BLaER1 (cell line): ENCODE data around the gene CRMP1.

Experiments used
- H3K27ac ChIP-seq: shearing (Covaris generic); formaldehyde crosslinking; 2 replicates; pipeline ENCODE4 v1.8.1; 2022
- H3K27me3 ChIP-seq: shearing (Covaris generic); formaldehyde crosslinking; 2 replicates; pipeline ENCODE4 v1.8.1; 2022
- H3K36me3 ChIP-seq: shearing (Covaris generic); formaldehyde crosslinking; 2 replicates; pipeline ENCODE4 v1.8.1; 2022
- H3K4me1 ChIP-seq: shearing (Covaris generic); formaldehyde crosslinking; 2 replicates; pipeline ENCODE4 v1.8.1; 2022
- H3K4me2 ChIP-seq: shearing (Covaris generic); formaldehyde crosslinking; 2 replicates; pipeline ENCODE4 v1.8.1; 2022
- H3K4me3 ChIP-seq: shearing (Covaris generic); formaldehyde crosslinking; 2 replicates; pipeline ENCODE4 v1.8.1; 2022
- H3K9ac ChIP-seq: shearing (Covaris generic); formaldehyde crosslinking; 2 replicates; pipeline ENCODE4 v1.8.1; 2022
- H3K9me3 ChIP-seq: shearing (Covaris generic); formaldehyde crosslinking; 2 replicates; pipeline ENCODE4 v1.8.1; 2022
- H4K20me1 ChIP-seq: shearing (Covaris generic); formaldehyde crosslinking; 2 replicates; pipeline ENCODE4 v1.8.1; 2022
- Cebpa-rat ChIP-seq: shearing (Covaris generic); IDR thresholded peaks from 2 replicates; pipeline ENCODE4 v1.8.1; 2022

Gene CRMP1

DNA sequence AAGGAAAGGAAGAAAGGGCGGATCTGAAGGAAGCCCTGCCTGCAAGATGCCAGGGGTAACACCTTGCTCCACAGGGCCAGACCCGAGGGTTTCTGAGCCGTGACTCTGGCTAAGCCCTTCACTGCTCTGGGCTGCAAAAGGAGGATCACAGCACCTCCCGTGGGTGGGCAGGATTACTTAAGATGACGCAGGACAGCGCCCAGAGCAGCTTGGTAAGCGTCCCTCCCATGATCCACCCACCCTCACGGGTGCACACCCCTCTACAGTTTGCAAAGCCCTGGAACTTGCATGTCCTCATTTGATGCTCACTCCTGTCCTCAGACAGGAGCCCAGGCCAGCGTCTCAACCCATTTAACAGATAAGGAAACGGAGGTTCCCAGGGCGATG lies 64.9 kb downstream of the CRMP1 start:
- peaks cover 87% of the 10 kb centered on the region for H3K4me1 ChIP-seq
- H3K27ac ChIP-seq = peak overlapping the region; percentile 73
- no peaks in the 10 kb centered on the region for H3K27me3 ChIP-seq
- peak overlapping the region; percentile 87 for H3K4me2 ChIP-seq
- H3K36me3 ChIP-seq = peaks cover 78% of the 10 kb centered on the region
- no peaks in the 10 kb centered on the region for H3K9me3 ChIP-seq
- no peak for TF ChIP-seq Cebpa-rat
- H3K4me3 ChIP-seq = no peak overlapping the region
- no peaks in the 10 kb centered on the region; the same call in 1 of the 2 replicates for H4K20me1 ChIP-seq
- 0 out of 2 replicates have a peak overlapping the region, but pooled peaks have one; percentile 45 for H3K9ac ChIP-seq

DNA sequence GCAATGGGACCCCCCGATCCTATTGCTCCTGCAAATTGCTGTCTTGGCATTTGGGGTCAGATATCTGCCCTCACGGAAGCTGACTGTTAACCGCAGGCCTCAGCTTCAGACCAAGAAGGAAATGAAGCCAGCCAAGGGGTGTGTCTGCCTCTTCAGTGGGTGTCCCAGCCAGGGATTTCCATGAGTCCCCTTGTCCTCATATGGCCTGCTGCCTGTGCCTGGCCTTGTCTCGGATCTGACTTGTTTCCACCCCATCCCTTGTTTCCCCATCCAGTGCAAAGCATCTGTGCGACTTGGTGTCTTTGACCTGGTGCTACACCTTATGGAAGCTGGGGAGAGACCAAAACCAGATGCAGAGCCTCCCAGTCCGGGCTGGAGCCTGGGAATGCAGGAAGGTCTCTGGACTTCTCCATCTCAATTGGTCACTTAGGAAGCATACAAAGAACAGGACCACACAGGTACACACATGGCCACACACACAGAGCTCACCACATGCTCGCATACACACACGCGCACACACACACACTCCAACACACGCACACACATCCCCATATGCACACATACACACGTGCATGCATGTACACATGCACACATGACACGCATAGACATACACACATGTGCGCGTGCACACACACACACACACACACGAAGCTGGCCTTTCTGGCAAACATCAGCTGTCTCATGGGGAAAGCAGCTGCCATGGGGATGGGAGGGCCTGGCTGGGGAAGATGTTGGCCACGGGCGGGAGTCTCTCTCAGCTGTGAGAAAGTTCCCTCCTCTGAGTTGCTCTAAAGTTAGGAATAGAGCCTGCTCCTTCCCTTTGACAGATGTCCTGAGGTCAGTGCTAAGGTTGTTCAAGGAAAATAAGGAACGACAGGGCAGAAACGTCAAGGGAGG lies 65.5 kb downstream of the CRMP1 start:
- Histone ChIP-seq H4K20me1 (no peaks in the 10 kb centered on the region; the same call in 1 of the 2 replicates), H3K4me3 (peak overlapping the region; percentile 50), H3K36me3 (peaks cover 74% of the 10 kb centered on the region), H3K9ac (peak overlapping the region; percentile 45), H3K4me1 (peaks cover 93% of the 10 kb centered on the region), H3K9me3 (no peaks in the 10 kb centered on the region), H3K27ac (peak overlapping the region; percentile 73), H3K4me2 (peak overlapping the region; percentile 87), H3K27me3 (no peaks in the 10 kb centered on the region)
- no peak for TF ChIP-seq Cebpa-rat

DNA sequence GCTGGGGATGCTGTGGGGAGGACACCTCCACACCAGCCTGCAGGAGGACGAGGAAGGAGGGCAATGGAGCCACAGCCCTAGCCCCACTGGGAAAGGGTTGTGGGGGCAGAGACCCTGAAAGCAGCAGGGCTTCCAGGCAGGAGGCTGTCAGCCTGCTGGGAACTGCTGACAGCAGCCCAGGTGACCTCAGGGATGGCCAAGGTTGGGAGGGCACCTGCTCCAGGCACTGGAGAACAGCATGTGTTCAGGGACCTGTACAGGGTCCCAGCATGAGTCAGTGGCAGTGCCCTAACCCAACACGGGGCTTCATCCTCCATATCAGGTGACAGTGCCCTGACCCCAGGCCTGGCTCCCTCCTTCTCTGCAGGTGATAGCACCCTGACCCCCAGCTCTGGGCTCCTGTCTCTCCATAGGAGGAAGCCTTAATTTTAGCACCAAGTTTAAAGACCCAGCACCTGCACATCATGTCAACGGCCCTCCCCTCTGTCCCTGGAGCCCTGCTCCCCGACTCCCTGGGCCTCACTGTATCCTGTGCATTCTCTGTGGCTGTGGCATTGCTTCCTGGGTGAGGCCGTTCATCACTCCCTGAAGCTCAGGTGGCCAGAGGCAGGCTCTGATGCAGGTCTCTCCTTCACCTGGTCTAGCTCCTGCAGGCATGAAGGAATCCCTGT lies 66.3 kb downstream of the CRMP1 start:
- no peaks in the 10 kb centered on the region for H3K27me3 ChIP-seq

DNA sequence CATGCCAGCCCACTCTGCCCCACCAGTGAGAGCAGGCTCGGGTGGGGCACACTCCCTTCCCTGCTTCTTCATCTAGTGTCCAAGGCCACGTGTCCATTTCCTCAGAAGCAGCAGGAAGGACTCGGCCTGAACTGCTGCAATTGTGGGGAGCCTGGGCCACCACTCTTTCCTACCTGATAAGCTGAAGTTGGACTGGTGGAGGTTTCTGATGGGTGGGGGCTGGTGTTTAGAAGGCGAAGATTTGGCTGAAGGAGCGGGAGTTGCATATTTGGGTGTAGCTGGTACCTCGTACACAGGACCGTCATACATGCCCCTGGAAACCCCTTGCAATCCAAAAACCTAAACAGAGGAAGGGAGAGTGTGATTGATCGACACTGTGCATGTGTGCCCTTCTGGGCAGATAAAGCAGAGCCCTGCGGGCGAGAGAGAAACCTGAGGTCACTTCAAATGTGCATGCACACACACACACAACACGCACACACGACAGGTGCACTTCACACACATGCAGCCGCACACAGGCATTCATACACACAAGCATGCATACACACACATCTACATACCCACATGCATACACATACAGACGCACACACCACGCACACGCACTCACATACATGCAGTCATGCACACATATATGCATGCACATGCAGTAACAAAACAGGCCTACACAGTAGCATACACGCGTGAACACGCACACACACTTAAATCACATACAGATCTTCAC lies 67.4 kb downstream of the CRMP1 start:
- TF ChIP-seq Cebpa-rat = no peak
- peaks cover 74% of the 10 kb centered on the region for H3K36me3 ChIP-seq
- H4K20me1 ChIP-seq = no peaks in the 10 kb centered on the region; the same call in 1 of the 2 replicates

More for the DNA sequence above, 66.3 kb downstream of the CRMP1 start:
- peak overlapping the region; percentile 50 for H3K4me3 ChIP-seq
- H3K27ac ChIP-seq = peak overlapping the region; percentile 73
- no peaks in the 10 kb centered on the region for H3K9me3 ChIP-seq
- H3K4me2 ChIP-seq = peak overlapping the region; percentile 87
- H3K4me1 ChIP-seq = peaks cover 100% of the 10 kb centered on the region
- no peak for TF ChIP-seq Cebpa-rat
- H4K20me1 ChIP-seq = no peaks in the 10 kb centered on the region; the same call in 1 of the 2 replicates
- no peak overlapping the region; the same call in 1 of the 2 replicates for H3K9ac ChIP-seq
- peaks cover 74% of the 10 kb centered on the region for H3K36me3 ChIP-seq

DNA sequence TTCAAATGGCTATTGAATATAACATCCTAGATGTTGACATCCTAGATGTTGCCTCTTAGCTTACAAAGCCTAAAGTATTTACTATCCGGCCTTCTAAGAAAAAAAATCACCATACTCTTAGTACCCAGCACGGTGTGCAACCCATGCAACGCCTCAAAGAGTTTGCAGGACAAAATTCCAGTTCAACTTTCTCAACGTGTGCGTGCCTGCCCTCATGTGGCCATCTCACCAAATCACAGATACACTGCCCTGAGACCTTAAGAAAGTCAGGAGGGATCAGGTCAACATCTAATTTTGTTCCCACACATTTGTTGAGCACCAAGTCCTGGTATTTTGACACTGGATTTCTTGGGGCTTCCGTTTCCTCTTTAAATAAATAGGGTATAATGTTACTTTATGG lies 68.3 kb downstream of the CRMP1 start:
- Histone ChIP-seq H4K20me1 (no peaks in the 10 kb centered on the region; the same call in 1 of the 2 replicates), H3K4me3 (no peak overlapping the region), H3K36me3 (peaks cover 78% of the 10 kb centered on the region), H3K4me1 (peaks cover 82% of the 10 kb centered on the region), H3K9me3 (no peaks in the 10 kb centered on the region), H3K9ac (no peak overlapping the region), H3K4me2 (peak overlapping the region; percentile 87), H3K27ac (peak overlapping the region; percentile 73; the same call in 1 of the 2 replicates), H3K27me3 (no peaks in the 10 kb centered on the region)
- TF ChIP-seq Cebpa-rat = no peak

More for the DNA sequence above, 67.4 kb downstream of the CRMP1 start:
- H3K4me1 ChIP-seq = peaks cover 91% of the 10 kb centered on the region
- H3K4me2 ChIP-seq = peak overlapping the region; percentile 87
- H3K9me3 ChIP-seq = no peaks in the 10 kb centered on the region
- peak overlapping the region; percentile 47 for H3K9ac ChIP-seq
- no peak overlapping the region for H3K4me3 ChIP-seq
- no peaks in the 10 kb centered on the region for H3K27me3 ChIP-seq
- peak overlapping the region; percentile 73 for H3K27ac ChIP-seq

DNA sequence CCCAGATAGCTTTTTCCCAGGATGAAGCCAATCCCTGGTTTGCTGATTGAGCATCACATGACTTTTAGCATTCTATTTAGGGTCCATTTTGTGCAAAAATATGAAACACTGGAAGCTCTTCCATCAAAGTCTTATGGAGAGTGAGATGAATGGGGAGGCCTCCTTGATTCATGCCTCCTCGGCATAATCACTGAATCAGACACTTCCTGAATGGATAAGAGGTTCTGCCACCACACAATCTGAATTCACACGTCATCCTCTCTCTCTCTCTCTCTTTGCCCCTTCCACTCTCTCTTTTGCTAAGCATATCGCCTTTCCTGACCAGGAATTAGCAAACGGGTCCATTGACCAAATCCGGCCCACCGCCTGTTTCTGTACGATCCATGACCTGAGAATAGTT lies 68.7 kb downstream of the CRMP1 start:
- peaks cover 78% of the 10 kb centered on the region for H3K36me3 ChIP-seq
- H3K9me3 ChIP-seq = no peaks in the 10 kb centered on the region
- peak overlapping the region; percentile 87 for H3K4me2 ChIP-seq
- no peak for TF ChIP-seq Cebpa-rat
- H3K27me3 ChIP-seq = no peaks in the 10 kb centered on the region
- H3K9ac ChIP-seq = no peak overlapping the region
- no peak overlapping the region for H3K4me3 ChIP-seq
- peak overlapping the region; percentile 69 for H3K27ac ChIP-seq
- no peaks in the 10 kb centered on the region; the same call in 1 of the 2 replicates for H4K20me1 ChIP-seq
- peaks cover 78% of the 10 kb centered on the region for H3K4me1 ChIP-seq

DNA sequence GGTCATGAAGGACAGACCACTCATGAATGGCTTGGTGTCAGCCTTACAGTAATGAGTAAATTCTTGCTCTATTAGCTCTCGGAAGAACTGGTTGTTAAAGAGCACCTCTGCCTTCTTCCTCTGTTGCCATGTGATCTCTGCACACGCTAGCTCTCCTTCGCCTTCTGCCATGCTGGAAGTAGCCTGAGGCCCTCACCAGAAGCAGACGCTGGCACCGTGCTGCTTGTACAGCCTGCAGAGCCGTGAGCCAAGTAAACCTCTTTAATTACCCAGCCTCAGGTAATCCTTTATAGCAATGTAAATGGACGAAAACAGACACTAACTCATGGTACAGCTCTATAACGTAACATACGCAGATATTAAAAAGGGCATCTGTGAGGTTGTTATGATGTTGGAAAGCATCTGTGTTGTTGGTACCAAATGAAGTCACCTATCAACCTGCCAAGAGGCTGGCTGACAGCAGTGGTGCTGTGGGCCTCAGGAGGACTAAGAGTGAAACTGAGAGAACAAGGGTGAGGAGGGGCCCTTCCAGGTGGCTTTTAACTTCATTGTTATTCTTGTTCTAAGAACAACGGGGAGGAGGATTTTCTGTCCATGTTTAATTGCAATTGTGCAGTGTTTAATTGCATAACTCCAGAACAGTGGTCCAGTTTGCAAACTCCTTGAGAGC lies 69.2 kb downstream of the CRMP1 start:
- Histone ChIP-seq H4K20me1 (no peaks in the 10 kb centered on the region; the same call in 1 of the 2 replicates), H3K27ac (peak overlapping the region; percentile 69), H3K4me1 (peaks cover 73% of the 10 kb centered on the region), H3K9me3 (no peaks in the 10 kb centered on the region), H3K36me3 (peaks cover 78% of the 10 kb centered on the region), H3K27me3 (no peaks in the 10 kb centered on the region), H3K9ac (peak overlapping the region; percentile 9; the same call in 1 of the 2 replicates), H3K4me2 (peak overlapping the region; percentile 87), H3K4me3 (no peak overlapping the region)
- TF ChIP-seq Cebpa-rat = no peak

DNA sequence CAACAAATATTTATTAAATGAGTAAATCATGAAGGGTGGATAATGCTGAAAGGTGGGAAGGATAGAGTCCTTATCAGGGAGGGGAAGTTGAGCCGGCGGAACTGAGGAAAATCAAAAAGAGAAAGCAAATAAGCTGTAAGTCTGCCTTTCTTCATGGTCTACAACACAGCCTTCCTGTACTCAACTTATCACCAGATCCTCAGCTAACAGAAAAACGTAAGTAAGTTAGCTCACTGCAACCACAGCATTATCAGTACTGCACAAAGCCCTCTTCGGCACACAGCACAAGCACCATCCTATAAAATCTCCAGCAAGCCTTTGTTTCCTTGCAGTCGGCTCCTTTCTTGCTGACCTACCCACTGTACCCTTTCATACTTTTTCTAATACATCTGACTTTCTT lies 70.3 kb downstream of the CRMP1 start:
- no peaks in the 10 kb centered on the region for H3K9me3 ChIP-seq
- H3K4me2 ChIP-seq = peak overlapping the region; percentile 87
- TF ChIP-seq Cebpa-rat = no peak
- peaks cover 2% of the 10 kb centered on the region; the same call in 1 of the 2 replicates for H4K20me1 ChIP-seq
- peaks cover 80% of the 10 kb centered on the region for H3K36me3 ChIP-seq
- 0 out of 2 replicates have a peak overlapping the region, but pooled peaks have one; percentile 16 for H3K4me3 ChIP-seq
- no peaks in the 10 kb centered on the region for H3K27me3 ChIP-seq
- peak overlapping the region; percentile 69 for H3K27ac ChIP-seq
- peaks cover 62% of the 10 kb centered on the region for H3K4me1 ChIP-seq
- H3K9ac ChIP-seq = no peak overlapping the region; the same call in 1 of the 2 replicates
